Smooth muscle cell (in vitro differentiated cells): ENCODE data around the gene MPRIP. TPM values are rescaled to one million over a fixed set of nuclear protein-coding genes. Genes with fewer than 3 reads are reported as not detected.

Source experiments
- DNase-seq: peaks from one replicate; lab custom pipeline; 2025; ENCODE audit not compliant: unreplicated experiment; lab: John Stamatoyannopoulos, UW
- H2AFZ ChIP-seq: fragments of 200-600 bp; sonication (generic); 2 replicates; pipeline ENCODE4 v1.6.0; 2016; ENCODE audit warnings: antibody characterized with exemption, low read depth, mild to moderate bottlenecking
- H3F3A ChIP-seq: fragments of 200-600 bp; sonication (generic); 2 replicates; pipeline ENCODE4 v1.6.0; 2017; ENCODE audit warnings: antibody characterized with exemption, low read depth
- H3K27ac ChIP-seq: fragments of 200-600 bp; sonication (generic); 2 replicates; pipeline ENCODE4 v1.5.1; 2016; ENCODE audit warnings: low read depth, mild to moderate bottlenecking
- H3K27me3 ChIP-seq: fragments of 200-600 bp; sonication (generic); 2 replicates; pipeline ENCODE4 v1.6.1; 2016; ENCODE audit warnings: low read depth, mild to moderate bottlenecking
- H3K36me3 ChIP-seq: fragments of 200-600 bp; sonication (generic); 2 replicates; pipeline ENCODE4 v1.5.1; 2016; ENCODE audit warnings: low read depth
- H3K4me1 ChIP-seq: fragments of 200-600 bp; sonication (generic); 2 replicates; pipeline ENCODE4 v1.5.1; 2016; ENCODE audit warnings: low read depth
- H3K4me2 ChIP-seq: fragments of 200-600 bp; sonication (generic); 2 replicates; pipeline ENCODE4 v1.6.0; 2016; ENCODE audit warnings: mild to moderate bottlenecking
- H3K4me3 ChIP-seq: fragments of 200-600 bp; sonication (generic); 2 replicates; pipeline ENCODE4 v1.5.1; 2016; ENCODE audit warnings: mild to moderate bottlenecking
- H3K79me2 ChIP-seq: fragments of 200-600 bp; sonication (generic); 2 replicates; pipeline ENCODE4 v1.6.0; 2016; ENCODE audit warnings: low read depth, mild to moderate bottlenecking
- H3K9ac ChIP-seq: fragments of 200-600 bp; sonication (generic); 2 replicates; pipeline ENCODE4 v1.6.0; 2016; ENCODE audit warnings: low read depth
- H3K9me3 ChIP-seq: fragments of 200-600 bp; sonication (generic); replicated peaks from 2 replicates; pipeline ENCODE4 v1.5.1; 2016; ENCODE audit warnings: low read depth
- H4K20me1 ChIP-seq: fragments of 200-600 bp; sonication (generic); 2 replicates; pipeline ENCODE4 v1.6.0; 2016; ENCODE audit warnings: low read depth
- WGBS: methylation state at CpG from one replicate; pipeline ENCODE4 v1.1.7; 2016; ENCODE audit warnings: low lambda C conversion rate; 5-methylcytosine and 5-hydroxymethylcytosine counted together
- polyA plus RNA-seq: library from polyadenylated mRNA; unstranded; fragments of >200 nt; fragmentation: Nextera tagmentation; extraction: Ambion mirVana; gene quantifications from 2 replicates; pipeline ENCODE4 v1.2.1, GENCODE V29; 2016
- total RNA-seq: library from RNA; depleted of rRNA; stranded (reverse); fragments of >200 nt; gene quantifications from 2 replicates; pipeline ENCODE4 v1.2.3, GENCODE V29; 2014
- TF ChIP-seq, protein P1 (sequence below): fragments of 200-600 bp; sonication (generic); IDR thresholded peaks from 2 replicates; pipeline ENCODE4 v1.5.1; 2017; ENCODE audit warnings: borderline replicate concordance, mild to moderate bottlenecking, antibody characterized with exemption; ENCODE audit not compliant: insufficient read depth, poor library complexity, severe bottlenecking

Gene MPRIP
- total and polyA plus RNA-seq, 2 experiments from 2014 or later = 58.8 to 69.3 TPM

DNA sequence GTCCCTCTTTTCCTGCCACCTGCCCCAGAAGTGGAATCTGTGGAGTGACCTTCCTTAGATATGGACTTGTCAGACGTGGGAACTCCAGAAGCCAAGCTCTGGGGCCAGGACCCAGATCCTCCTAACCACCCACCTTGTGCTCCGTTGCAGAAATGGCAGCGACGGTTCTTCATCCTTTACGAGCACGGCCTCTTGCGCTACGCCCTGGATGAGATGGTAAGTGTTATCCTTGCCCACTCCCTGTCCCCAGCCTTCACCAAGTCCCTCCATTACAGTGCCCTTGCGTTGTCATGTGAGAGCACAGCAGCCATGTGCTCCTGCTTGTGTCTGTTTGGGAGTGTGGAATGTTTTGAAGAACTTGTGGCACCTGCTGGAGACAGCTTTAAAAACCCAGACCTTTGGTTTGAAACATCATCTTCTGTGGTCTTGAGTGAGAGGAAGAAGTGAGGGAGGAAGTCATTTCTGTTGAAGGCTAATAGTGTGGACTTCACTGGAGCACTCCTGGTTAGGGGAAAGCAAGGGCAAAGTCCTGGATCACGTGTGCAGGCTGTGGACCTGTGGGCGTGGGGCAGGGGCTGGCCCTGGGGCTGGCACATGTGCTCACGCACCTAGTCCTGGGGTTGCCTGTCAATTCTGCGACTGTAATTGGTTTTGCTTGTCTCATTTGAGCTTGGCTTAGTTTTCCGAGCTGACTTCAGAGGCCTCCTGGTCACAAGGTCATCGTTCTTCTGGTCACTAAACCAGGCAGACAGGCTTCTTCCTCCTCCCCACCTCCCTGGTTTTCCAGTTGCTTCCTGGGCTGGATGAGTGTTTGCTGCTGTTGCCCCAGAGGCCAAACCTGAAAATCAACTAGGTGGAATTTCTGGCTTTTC is 35.8 kb downstream of the MPRIP start:
- no peaks in the 10 kb centered on the region for H3K9me3 ChIP-seq
- peaks cover 5% of the 10 kb centered on the region for H3K4me1 ChIP-seq
- no peaks in the 10 kb centered on the region for H3K36me3 ChIP-seq
- H3K4me2 ChIP-seq = no peak overlapping the region
- no peak overlapping the region for H3K9ac ChIP-seq
- no peak overlapping the region for H2AFZ ChIP-seq
- DNase-seq = no peak
- TF ChIP-seq, protein P1, sequence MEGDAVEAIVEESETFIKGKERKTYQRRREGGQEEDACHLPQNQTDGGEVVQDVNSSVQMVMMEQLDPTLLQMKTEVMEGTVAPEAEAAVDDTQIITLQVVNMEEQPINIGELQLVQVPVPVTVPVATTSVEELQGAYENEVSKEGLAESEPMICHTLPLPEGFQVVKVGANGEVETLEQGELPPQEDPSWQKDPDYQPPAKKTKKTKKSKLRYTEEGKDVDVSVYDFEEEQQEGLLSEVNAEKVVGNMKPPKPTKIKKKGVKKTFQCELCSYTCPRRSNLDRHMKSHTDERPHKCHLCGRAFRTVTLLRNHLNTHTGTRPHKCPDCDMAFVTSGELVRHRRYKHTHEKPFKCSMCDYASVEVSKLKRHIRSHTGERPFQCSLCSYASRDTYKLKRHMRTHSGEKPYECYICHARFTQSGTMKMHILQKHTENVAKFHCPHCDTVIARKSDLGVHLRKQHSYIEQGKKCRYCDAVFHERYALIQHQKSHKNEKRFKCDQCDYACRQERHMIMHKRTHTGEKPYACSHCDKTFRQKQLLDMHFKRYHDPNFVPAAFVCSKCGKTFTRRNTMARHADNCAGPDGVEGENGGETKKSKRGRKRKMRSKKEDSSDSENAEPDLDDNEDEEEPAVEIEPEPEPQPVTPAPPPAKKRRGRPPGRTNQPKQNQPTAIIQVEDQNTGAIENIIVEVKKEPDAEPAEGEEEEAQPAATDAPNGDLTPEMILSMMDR = no peak
- 90% methylated on average over 15 of the region's 15 CpGs for WGBS
- H3K27ac ChIP-seq = peak overlapping the region; percentile 59
- H3K4me3 ChIP-seq = no peak overlapping the region
- H3K79me2 ChIP-seq = peaks cover 84% of the 10 kb centered on the region
- H3F3A ChIP-seq = no peaks in the 10 kb centered on the region
- H3K27me3 ChIP-seq = no peaks in the 10 kb centered on the region
- H4K20me1 ChIP-seq = peaks cover 100% of the 10 kb centered on the region

DNA sequence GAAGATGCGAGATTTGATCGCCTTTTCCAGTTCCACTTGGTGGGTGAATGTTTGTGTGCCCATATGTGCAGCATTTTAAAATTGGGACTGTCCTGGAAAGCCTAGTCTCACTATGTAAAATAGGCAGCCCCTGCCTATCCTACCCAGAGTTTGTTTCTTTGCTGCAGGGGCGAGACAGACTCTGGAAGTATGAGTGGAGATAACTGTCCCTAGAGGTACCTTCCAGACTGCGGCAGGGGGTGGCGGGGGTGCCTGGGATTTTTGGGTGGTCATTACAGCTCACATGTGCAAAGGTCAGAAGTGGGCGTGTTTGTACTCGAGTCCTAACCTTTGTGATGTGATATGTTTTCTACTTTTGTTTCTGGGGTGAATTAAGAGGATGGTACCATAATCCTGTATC is 36.6 kb downstream of the MPRIP start:
- Histone ChIP-seq H3K4me3 (no peak overlapping the region), H3K9me3 (no peaks in the 10 kb centered on the region), H3K4me2 (no peak overlapping the region), H3K79me2 (peaks cover 84% of the 10 kb centered on the region), H4K20me1 (peaks cover 100% of the 10 kb centered on the region), H2AFZ (no peak overlapping the region), H3K9ac (no peak overlapping the region), H3K27me3 (no peaks in the 10 kb centered on the region), H3K27ac (peak overlapping the region; percentile 41), H3F3A (no peaks in the 10 kb centered on the region), H3K4me1 (peaks cover 5% of the 10 kb centered on the region), H3K36me3 (no peaks in the 10 kb centered on the region)
- WGBS = 77% methylated on average over 7 of the region's 7 CpGs
- TF ChIP-seq, protein P1 = no peak
- DNase-seq = no peak

DNA sequence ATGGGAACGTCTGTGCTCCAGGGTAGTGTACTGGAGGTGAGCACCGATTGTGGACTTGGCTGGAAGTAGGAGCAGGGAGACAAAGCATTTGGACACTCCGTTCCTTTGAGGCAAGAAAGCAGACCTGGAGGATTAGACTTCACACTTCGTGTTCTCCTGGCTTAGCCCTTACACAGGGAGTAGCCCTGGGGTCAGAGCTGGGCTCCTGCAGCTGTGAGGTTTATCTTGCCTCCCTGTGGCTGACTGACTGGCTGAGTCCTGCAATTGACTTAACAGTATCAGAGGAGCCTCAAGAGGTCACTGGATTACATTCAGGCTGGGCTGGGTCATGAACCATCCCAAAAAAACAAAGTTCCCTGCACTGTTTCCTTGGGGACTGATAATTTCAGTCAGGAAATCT is 37.1 kb downstream of the MPRIP start:
- TF ChIP-seq, protein P1 = no peak
- no peak overlapping the region for H2AFZ ChIP-seq
- H3K9ac ChIP-seq = no peak overlapping the region
- no peaks in the 10 kb centered on the region for H3K36me3 ChIP-seq
- H4K20me1 ChIP-seq = peaks cover 100% of the 10 kb centered on the region
- no peak overlapping the region for H3K4me2 ChIP-seq
- DNase-seq = no peak
- H3K27ac ChIP-seq = no peak overlapping the region
- no peak overlapping the region for H3K4me3 ChIP-seq
- no peaks in the 10 kb centered on the region for H3K27me3 ChIP-seq
- H3K9me3 ChIP-seq = no peaks in the 10 kb centered on the region
- peaks cover 84% of the 10 kb centered on the region for H3K79me2 ChIP-seq
- no peaks in the 10 kb centered on the region for H3F3A ChIP-seq
- H3K4me1 ChIP-seq = peaks cover 5% of the 10 kb centered on the region
- WGBS = 72% methylated on average over 4 of the region's 4 CpGs
